HG02870 (cell line): Measurements from ENCODE around the gene PILRA.
"Not testable (repeated sequence)": the region's sequence is repeated elsewhere in the genome, so short reads cannot be mapped to it uniquely, and the experiment has no call there.

Experiments
- ATAC-seq: cut with Tn5 transposase; IDR thresholded peaks from one replicate; pipeline ENCODE4 v1.9.1; 2021; ENCODE audit warnings: mild to moderate bottlenecking, moderate library complexity; ENCODE audit not compliant: unreplicated experiment

Gene PILRA

DNA sequence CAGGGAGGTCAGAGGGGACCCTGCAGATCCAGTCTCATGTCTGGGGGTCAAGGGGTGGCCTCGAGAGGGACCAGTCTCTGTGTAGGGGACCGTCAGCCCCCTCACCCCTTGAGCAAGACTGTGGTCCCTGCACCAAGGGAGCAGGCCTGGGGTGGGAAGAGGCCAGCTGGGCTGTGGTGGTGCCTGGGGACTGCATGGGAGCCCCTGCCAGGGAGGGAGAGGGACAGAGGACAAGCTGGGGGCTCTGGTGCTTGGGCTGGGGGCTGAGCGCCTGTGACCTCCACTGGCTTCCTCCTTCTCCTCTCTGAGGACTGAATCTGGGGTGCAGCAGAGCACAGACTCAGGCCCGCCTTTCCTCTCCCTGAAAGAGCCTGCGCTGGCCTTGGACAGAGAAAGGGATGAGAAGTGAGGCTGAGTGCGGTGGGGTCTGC is 16.1 kb upstream of the PILRA start:
- no peak for ATAC-seq

DNA sequence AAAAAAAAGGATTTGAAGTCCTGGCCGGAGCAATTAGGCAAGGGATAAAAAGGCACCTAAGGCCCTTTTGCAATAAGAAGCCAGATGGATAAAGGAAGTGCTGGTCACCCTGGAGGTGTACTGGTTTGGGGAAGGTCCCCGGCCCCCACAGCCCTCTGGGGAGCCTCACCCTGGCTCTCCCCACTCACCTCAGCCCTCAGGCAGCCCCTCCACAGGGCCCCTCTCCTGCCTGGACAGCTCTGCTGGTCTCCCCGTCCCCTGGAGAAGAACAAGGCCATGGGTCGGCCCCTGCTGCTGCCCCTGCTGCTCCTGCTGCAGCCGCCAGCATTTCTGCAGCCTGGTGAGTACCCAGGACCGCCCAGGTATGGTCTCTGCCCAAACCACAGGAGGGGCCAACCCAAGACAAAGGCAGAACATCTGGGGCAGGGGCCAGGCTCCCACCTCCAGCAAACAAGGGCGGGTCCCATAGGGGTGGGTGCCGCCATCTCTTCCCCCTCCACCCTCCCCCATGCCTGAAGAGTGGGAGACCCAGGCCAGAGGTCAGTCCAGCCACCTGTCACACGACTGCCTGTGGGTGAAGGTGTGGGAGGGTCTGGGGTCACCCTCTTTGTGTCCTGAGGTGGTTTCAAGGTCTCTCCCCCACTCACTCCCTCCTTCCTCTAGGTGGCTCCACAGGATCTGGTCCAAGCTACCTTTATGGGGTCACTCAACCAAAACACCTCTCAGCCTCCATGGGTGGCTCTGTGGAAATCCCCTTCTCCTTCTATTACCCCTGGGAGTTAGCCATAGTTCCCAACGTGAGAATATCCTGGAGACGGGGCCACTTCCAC is 15.0 kb upstream of the PILRA start, which contains the start of gene PILRB:
TSS of gene PILRB (plus strand) at position 91 of the 830 bp plus-strand sequence. CDS start at position 277, 186 bp downstream.
- ATAC-seq, result no peak

DNA sequence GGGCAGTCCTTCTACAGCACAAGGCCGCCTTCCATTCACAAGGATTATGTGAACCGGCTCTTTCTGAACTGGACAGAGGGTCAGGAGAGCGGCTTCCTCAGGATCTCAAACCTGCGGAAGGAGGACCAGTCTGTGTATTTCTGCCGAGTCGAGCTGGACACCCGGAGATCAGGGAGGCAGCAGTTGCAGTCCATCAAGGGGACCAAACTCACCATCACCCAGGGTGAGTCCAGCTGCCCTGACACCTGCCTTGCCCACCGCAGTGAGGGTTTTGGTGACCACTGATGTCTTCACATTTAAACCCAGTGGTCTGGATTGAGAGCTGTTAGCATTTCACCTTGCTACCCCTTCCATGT is 14.5 kb upstream of the PILRA start:
- ATAC-seq, result no peak

DNA sequence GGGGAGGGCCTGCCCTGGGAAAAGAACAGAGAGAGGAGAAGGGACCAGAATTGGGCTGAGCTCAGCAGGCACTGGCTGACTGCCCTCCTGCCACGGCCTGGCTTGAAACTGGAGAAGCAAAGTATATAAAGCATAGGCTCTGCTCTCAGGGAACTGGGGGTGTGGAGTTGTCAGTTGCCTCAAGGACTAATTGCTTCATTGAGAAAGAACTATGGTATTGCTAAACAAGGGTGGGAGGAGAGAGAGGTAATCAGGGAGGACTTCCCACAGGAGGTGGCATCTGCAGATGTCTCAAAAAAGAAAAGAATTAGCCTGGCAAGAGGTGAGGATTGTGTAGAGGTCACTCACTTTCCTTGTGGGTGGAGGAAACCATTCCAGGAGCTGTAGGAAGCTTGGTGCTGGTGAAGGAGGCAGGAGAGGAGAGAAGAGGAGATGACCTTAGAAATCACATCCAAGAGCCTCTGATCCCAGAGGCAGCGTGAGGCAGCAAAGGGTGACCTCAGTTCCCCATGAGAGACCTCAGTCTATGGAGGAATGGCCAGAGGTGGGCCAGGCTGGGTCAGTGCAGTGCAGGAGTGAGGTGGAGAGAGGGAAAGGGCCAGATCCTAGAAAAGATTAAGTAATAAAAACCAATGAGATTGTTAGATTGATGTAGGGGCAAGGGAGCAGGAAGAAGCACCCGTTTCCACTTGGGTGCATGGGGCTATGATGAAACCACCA is 13.0 kb upstream of the PILRA start:
- no peak for ATAC-seq

DNA sequence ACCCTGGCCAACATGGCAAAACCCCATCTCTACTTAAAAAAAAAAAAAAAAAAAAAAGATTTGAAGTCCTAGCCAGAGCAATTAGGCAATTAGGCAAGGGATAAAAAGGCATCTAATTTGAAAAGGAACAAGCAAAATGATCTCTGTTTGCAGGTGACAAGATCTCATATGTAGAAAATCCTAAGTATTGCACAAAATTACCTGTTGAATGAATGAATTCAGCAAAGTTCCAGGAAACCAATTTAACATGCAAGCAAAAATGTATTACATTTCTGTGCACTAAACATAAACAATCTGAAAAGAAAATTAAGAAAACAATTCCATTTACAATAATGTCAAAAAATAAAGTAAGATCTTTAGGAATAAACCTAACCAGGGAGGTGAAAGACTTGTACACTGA is 10.2 kb upstream of the PILRA start:
- no peak for ATAC-seq

DNA sequence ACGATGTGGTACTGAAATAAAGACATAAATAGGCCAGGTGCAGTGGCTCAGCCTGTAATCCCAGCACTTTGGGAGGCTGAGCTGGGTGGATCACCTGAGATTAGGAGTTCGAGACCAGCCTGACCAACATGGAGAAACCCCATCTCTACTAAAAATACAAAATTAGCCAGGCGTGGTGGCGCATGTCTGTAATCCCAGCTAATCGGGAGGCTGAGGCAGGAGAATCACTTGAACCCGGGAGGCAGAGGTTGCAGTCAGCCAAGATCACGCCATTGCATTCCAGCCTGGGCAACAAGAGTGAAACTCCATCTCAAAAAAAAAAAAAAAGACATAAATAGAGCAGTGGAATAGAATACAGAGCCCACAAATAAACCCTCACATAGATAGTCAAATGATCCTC is 9.5 kb upstream of the PILRA start:
- not testable (repeated sequence) for ATAC-seq

DNA sequence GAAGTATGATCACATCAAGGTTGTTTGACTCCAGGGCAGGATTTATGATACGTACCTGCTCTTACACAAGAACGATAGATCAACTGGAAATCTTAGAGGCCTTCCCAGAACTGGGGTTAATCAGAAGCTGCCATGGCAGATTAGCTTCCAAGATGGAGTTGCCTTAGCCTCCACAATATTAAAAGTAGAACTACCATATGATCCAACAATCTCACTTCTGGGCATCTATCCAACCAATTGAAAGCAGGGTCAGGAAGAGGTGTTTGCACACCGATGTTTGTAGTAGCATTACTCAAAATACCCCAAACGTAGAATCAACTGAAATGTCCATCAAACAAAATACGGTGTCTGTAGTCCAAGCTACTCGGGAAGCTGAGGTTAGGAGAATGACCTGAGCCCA is 8.8 kb upstream of the PILRA start:
- ATAC-seq, result no peak

DNA sequence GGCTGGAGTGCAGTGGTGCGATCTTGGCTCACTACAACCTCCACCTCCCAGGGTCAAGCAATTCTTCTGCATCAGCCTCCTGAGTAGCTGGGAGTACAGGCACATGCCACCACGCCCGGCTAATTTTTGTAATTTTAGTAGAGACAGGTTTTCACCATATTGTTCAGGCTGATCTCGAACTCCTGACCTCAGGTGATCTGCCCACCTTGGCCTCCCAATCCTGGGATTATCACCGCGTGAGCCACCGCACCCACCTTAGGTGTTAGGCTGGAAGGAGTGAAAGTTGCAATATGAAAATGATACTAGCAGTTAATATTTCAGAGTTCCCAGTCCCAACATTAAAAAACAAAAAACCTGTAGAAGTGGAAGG is 7.3 kb upstream of the PILRA start:
- not testable (repeated sequence) for ATAC-seq

DNA sequence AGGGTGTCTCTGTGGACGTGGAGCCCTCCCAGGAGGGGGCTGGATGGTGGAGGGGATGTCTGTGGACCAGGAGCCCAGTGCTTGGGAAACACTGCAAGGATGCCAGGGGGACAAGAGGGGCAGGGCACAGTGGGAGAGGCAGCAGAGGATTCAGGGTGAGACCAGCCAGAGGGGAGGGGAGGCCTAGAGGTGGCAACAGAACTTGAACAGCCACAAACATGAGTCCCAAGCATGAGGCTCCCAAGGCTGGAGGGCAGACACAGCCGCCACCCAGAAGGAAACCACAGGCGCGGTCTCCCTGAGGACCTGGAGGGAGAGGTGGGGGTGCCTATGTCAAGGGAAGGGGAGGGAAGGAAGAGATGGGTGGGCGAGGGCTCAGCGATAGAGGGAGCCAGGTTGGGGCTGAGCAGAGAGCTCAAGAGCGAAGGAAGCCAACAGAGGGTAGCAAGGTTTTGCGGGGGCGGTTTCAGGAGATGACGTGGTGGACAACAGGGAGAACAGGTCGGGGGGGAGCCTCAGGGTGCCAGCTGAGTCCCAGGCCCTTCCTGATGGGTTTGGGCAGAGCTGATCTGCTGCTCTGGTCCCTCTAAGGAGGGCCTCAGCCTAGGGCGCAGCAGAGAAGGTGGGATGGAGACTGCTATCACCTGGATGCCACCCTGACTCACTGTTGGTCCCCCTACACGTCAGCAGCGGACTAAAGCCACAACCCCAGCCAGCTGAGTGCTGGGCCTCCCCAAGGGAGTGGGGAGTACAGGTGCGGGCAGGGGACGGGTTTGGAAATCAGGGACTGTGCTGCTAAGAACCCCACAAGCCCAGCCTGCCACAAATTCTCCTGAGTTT is 6.7 kb upstream of the PILRA start:
- ATAC-seq, result no peak

DNA sequence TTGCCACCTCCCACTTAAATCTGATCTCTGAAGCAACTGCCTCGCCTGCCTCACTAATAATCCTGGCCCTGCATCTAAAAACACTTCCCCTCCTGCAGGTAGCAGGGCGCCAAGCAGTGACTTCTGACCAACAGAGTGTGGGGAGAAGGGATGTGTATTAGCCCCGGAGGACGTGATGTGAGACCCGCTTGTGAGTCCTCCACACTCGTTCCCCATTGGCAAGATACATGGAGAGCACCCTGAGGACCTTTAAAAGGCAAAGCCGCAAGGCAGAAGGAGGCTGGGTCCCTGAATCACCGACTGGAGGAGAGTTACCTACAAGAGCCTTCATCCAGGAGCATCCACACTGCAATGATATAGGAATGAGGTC is 6.1 kb upstream of the PILRA start:
- no peak for ATAC-seq

DNA sequence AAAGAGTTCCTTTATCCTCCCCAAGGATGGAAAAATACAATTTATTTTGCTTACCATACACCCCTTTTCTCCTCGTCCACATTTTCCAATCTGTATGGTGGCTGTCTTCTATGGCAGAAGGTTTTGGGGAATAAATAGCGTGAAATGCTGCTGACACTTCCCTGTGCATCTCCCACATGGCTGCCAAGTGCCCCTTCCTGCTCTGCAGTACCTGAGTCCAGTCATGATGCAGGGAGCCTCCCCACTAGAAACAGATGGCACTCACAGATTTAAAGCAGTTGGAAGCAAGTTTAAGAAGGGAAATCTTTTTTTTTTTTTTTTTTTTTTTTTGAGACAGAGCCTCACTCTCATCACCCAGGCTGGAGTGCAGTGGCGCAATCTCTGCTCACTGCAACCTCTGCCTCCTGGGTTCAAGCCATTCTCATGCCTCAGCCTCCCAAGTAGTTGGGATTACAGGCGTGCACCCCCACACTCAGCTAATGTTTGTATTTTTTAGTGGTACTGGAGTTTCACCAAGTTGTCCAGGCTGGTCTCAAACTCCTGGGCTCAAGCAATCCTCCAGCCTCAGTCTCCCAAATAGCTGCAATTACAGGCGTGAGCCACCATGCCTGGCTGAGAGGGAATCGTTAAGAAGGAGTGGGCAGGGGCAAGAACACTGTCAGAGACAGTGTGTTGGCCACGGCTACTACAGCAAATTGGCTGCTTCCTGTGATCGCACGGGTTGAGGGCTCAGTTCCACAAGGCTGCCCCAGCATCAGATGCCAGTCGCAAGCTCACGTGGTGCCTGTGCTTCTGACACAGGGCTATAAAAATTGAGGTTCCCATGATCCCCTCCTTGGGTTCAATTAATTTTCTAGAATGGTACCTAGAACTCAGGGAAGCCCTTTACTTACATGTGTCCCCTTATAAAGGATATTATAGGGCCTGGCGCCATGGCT is 5.3 kb upstream of the PILRA start:
- ATAC-seq, result no peak

DNA sequence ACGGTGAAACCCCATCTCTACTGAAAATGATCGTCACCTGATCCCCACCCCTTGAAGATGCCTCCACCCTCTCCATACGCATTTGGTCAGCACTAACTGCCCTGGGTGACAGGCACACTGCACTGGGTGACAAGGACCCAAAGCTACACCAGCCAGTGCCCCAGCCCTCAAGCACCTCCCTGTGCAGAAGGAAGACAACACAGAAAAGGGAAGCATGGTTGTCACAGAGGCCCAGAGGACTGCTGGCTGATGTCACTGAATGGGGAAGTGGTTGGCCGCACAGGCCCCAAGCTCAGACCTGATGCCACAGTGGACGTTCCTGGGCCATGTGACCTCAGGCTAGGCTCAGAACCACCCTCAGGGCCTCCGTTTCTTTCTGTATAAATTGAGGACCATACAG is 4.2 kb upstream of the PILRA start:
- peak; percentile 60 for ATAC-seq

DNA sequence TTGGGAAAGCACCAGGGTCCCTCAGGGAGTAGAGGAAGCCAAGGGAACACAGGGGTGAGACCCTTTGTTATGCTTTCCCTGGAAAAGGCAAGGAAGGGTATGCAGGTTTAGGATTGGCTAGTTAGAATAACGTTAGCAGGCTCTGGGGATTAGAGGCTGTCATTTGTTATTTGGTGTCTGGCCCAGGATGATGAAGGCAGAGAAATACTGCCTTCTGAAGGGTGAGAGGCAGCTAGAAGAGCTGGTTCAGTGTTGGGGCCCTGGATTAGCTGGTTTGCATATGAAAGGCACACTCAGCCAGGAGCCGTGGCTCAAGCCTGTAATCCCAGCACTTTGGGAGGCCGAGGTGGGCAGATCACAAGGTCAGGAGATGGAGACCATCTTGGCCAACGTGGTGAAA is 3.0 kb upstream of the PILRA start:
- no peak for ATAC-seq

DNA sequence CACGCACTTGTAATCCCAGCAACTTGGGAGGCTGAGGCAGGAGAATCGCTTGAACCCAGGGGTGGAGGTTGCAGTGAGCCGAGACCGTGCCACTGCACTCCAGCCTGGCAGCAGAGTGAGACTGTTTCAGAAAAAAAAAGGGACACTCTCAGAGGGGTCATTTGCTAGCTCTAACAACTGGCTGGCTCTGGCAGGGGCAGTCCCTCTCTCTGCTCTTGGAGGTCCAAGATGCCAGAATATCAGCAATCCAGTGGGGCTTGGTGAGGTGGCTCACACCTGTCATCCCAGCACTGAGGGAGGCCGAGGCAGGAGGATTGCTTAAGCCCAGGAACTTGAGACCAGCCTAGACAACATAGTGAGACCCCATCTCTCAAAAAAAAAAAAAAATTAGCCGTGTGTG is 2.5 kb upstream of the PILRA start:
- no peak for ATAC-seq

DNA sequence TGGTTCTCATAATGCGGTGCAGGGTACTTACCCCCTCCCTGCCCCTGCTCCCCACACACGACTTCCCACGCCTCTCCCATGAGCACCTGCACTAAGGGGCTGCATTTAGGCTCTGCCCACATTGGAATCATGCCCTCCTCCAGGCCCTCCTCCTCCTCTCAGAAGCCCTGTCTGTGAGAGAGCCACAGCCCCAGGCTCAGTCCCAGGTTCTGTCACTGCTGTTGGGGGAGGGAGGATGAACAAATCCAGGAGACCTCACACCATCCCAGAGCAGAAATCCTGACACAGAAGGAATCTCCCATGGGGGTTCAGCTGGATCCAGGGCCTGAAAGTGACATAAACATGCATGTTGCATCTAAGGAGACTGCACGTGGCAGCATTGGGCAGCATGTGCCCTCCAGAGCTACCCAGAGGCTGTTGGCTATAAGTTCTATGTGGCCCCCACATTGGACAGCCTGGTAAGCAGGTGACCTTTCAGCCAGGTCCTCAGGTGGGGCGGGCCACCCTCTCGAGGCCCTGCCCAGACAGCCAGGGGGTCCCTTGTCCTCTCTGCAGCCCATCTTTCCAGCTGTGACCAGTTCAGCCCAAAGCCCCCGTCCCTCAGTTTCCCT is 1.6 kb upstream of the PILRA start:
- ATAC-seq, result no peak

DNA sequence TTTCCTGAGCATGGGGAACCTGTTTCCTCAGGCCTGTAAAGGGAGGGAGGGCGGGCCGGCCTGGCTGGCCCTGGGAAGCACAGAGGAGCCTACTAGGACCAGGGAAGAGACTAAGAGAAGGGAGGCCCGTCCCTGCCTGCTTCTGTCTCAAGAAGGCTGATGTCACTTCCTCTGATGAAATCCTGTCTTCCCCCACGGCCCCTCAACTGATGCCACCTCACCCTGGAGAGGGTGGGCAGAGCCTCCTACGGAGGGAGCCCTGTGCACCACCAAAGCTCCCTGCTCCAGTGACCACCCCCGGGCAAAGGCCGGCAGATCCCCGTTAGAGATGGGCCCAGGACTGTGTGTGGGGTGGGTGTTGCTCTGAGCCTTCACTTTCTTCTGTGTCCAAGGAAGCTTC is 1.0 kb upstream of the PILRA start:
- no peak for ATAC-seq

DNA sequence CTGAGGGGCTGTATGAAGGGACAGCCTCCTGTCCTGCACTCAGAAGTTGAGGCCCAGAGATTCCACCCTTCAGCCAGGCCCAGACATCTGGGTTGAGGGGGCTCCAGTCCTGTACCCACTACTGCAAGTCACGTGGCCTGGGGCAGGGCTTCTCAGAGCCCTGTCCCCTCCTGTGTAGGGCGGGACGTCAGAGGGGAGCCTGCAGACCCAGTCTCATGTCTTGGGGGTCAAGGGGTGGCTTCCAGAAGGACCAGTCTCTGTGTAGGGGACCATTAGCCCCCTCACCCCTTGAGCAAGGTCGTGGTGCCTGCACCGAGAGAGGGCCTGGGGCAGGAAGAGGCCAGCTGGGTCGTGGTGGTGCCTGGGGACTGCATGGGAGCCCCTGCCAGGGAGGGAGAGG is 593 bp upstream of the PILRA start:
- no peak for ATAC-seq

DNA sequence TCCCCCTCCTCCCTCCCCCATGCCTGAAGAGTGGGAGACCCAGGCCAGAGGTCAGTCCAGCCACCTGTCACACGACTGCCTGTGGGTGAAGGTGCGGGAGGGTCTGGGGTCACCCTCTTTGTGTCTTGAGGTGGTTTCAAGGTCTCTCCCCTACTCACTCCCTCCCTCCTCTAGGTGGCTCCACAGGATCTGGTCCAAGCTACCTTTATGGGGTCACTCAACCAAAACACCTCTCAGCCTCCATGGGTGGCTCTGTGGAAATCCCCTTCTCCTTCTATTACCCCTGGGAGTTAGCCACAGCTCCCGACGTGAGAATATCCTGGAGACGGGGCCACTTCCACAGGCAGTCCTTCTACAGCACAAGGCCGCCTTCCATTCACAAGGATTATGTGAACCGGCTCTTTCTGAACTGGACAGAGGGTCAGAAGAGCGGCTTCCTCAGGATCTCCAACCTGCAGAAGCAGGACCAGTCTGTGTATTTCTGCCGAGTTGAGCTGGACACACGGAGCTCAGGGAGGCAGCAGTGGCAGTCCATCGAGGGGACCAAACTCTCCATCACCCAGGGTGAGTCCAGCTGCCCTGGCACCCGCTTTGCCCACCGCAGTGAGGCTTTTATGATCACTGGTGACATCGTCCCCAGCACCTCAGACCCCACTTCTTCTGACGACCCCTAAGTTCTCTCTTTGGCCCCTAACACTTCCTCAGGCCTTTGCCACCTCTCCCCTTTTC is 747 bp downstream of the PILRA start:
- not testable (repeated sequence) for ATAC-seq

DNA sequence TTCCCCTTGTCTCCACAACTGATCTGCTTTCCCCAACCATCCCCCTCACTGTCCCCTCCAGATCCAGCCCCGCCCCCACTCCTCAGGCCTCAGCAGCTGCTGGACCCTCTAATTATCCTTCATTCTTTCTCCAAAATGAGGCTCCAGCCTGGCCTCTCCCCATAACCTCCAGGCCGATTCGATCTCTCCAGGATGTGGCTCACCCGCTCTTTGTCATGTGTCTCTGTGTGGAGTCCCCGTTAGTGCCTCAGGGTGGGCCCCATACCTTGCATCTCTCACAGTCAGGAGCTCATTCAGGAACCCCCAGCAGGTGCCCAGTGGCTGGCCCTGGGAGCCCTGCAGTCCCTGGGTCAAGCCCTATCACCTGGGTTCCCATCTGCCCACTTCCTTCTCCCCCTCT is 1.3 kb downstream of the PILRA start:
- no peak for ATAC-seq
